GM12878 (cell line): Measurements from ENCODE around the gene ERLEC1. TPM values are rescaled to one million over a fixed set of nuclear protein-coding genes. Genes with fewer than 3 reads are reported as not detected.

ENCODE experiments used
- ATAC-seq: fragments of 200-7000 bp; cut with Tn5 transposase; 3 replicates; pipeline ENCODE4 v1.9.1; 2020; ENCODE audit warnings: mild to moderate bottlenecking, moderate library complexity
- BruUV-seq: library from RNA; stranded (reverse); fragments of 400-500 nt; replicated peaks from 2 replicates; lab custom pipeline; 2021; lab: Mats Ljungman, UMichigan
- CTCF ChIA-PET: fragments of 300-600 bp; sonication (Branson Sonifier 250); formaldehyde crosslinking; extraction: SDS; loops from one replicate; lab custom pipeline; 2021; ENCODE audit warnings: inconsistent platforms; lab: Yijun Ruan, JAX
- POLR2A ChIA-PET: fragments of 350-600 bp; formaldehyde crosslinking; extraction: SDS; loops from one replicate; lab custom pipeline; 2021; ENCODE audit warnings: inconsistent platforms; lab: Charles Lee
- RAD21 ChIA-PET: fragments of 300-600 bp; sonication (Branson Sonifier 250); formaldehyde crosslinking; loops from one replicate; lab custom pipeline; 2023; ENCODE audit warnings: antibody characterized with exemption; ENCODE audit not compliant: unreplicated experiment; lab: Charles Lee
- SMC1A ChIA-PET: fragments of 300-600 bp; sonication (Branson Sonifier 250); formaldehyde crosslinking; loops from one replicate; lab custom pipeline; 2023; ENCODE audit not compliant: unreplicated experiment, uncharacterized antibody; lab: Charles Lee
- DNase-seq: peaks from one replicate; pipeline ENCODE4 v3.0.0-alpha.2; 2011; ENCODE audit warnings: low read depth, low spot score
- FAIRE-seq: peaks from 3 replicates; lab custom pipeline; 2011; peaks lifted over from hg19 to GRCh38; lab: Jason Lieb, UNC
- H2AFZ ChIP-seq: 2 replicates; pipeline ENCODE4 v1.6.0; 2011; ENCODE audit warnings: low read depth, low read length, control low read depth; ENCODE audit not compliant: control insufficient read depth
- H3K27ac ChIP-seq: 2 replicates; pipeline ENCODE4 v1.5.1; 2011; ENCODE audit warnings: control low read depth; ENCODE audit not compliant: control insufficient read depth, insufficient read depth
- H3K27me3 ChIP-seq, 2 experiments: replicated peaks in 1 of 2; 2 replicates each; pipeline versions ENCODE4 v1.6.0 to v1.6.1; 2011; ENCODE audit warnings: low read length in 1 of 2; ENCODE audit not compliant: control insufficient read depth in 2 of 2, insufficient read depth in 2 of 2
- H3K36me3 ChIP-seq, 2 experiments: 2 replicates each; pipeline ENCODE4 v1.5.1; 2011; ENCODE audit warnings: low read length in 1 of 2; ENCODE audit not compliant: control insufficient read depth in 2 of 2, insufficient read depth in 2 of 2
- H3K4me1 ChIP-seq: 2 replicates; pipeline ENCODE4 v1.6.1; 2011; ENCODE audit warnings: mild to moderate bottlenecking, low read length, moderate library complexity, mixed read lengths; ENCODE audit not compliant: control insufficient read depth, insufficient read depth
- H3K4me2 ChIP-seq: 2 replicates; pipeline ENCODE4 v1.6.0; 2011; ENCODE audit warnings: control low read depth; ENCODE audit not compliant: control insufficient read depth, insufficient read depth
- H3K4me3 ChIP-seq: fragments of 200-600 bp; sonication (generic); 2 replicates; pipeline ENCODE4 v1.5.1; 2016
- H3K79me2 ChIP-seq: 2 replicates; pipeline ENCODE4 v1.6.0; 2011; ENCODE audit warnings: low read length; ENCODE audit not compliant: control insufficient read depth, insufficient read depth
- H3K9ac ChIP-seq: 2 replicates; pipeline ENCODE4 v1.8.0; 2011; ENCODE audit warnings: low read length, control low read depth, mixed read lengths; ENCODE audit not compliant: control insufficient read depth, insufficient read depth
- H3K9me3 ChIP-seq: replicated peaks from 3 replicates; pipeline ENCODE4 v1.5.1; 2011; ENCODE audit warnings: mild to moderate bottlenecking, low read length; ENCODE audit not compliant: control insufficient read depth, insufficient read depth
- H4K20me1 ChIP-seq: 2 replicates; pipeline ENCODE4 v1.6.0; 2011; ENCODE audit not compliant: control insufficient read depth, insufficient read depth
- MEF2B ChIP-seq: fragments of 450-650 bp; IDR thresholded peaks from 2 replicates; pipeline ENCODE4 v1.6.1; 2018; ENCODE audit warnings: mild to moderate bottlenecking, moderate library complexity; ENCODE audit not compliant: partially characterized antibody, poor library complexity, severe bottlenecking
- POLR2A ChIP-seq: IDR thresholded peaks from 2 replicates; pipeline ENCODE4 v1.6.1; 2011; ENCODE audit warnings: low read depth, mild to moderate bottlenecking, low read length
- STAT3 ChIP-seq: IDR thresholded peaks from 2 replicates; pipeline ENCODE4 v1.6.1; 2011; ENCODE audit warnings: low read depth, low read length, improper control_type of control experiment
- TARDBP ChIP-seq: IDR thresholded peaks from 2 replicates; pipeline ENCODE4 v1.6.1; 2016; ENCODE audit warnings: borderline replicate concordance
- ZNF622 ChIP-seq: fragments of 450-650 bp; IDR thresholded peaks from 2 replicates; pipeline ENCODE4 v1.6.1; 2017; ENCODE audit warnings: mild to moderate bottlenecking, inconsistent platforms
- WGBS: methylation state at CpG from one replicate; pipeline ENCODE4 v1.1.6; 2016; ENCODE audit warnings: low lambda C conversion rate; ENCODE audit not compliant: insufficient replicate concordance, insufficient coverage; ENCODE audit errors: missing lambda C conversion rate; 5-methylcytosine and 5-hydroxymethylcytosine counted together
- in situ Hi-C: fragments of 300-500 bp; cut with MboI; formaldehyde crosslinking; loops from 9 replicates; pipeline ENCODE4 v1.14.3; 2018; ENCODE audit warnings: mixed read lengths
- intact Hi-C: fragments of 100-400 bp; cut with micrococcal nuclease; formaldehyde crosslinking; loops from one replicate; pipeline ENCODE4 v1.14.2; 2022; ENCODE audit not compliant: unreplicated experiment
- polyA plus RNA-seq, 11 experiments: library from polyadenylated mRNA; depleted of rRNA in 4 of 11; unstranded in 6 of 11; stranded (reverse) in 5 of 11; fragments of >200 nt; fragmentation: Nextera tagmentation in 4 of 11; fragmentation: Illumina TruSeq in 1 of 11; extraction: Ambion mirVana in 4 of 11; extraction: Trizol in 1 of 11; gene quantifications; 1 replicate in 1 of 11; 2 replicates in 10 of 11; pipeline versions ENCODE4 v1.2.1 to v1.2.3, GENCODE V29; 2011 to 2016; ENCODE audit warnings: inconsistent platforms in 2 of 11, missing spikeins in 2 of 11, low read depth in 1 of 11
- total RNA-seq, 4 experiments: library from RNA; depleted of rRNA in 3 of 4; stranded (reverse); fragments of >200 nt in 3 of 4; fragmentation: Illumina TruSeq in 1 of 4; extraction: Trizol in 1 of 4; gene quantifications; 2 replicates each; pipeline versions ENCODE4 v1.2.1 to v1.2.3, GENCODE V29; 2013 to 2021
- TF ChIP-seq, protein P1 (sequence below): fragments of 450-650 bp; IDR thresholded peaks from 2 replicates; pipeline ENCODE4 v1.6.1; 2017; ENCODE audit warnings: low read depth, mild to moderate bottlenecking, moderate library complexity
- TF ChIP-seq, protein P2 (sequence below): fragments of 450-650 bp; IDR thresholded peaks from 2 replicates; pipeline ENCODE4 v1.6.1; 2017; ENCODE audit warnings: mild to moderate bottlenecking, moderate library complexity
- TF ChIP-seq, protein P3 (sequence below): fragments of 450-650 bp; IDR thresholded peaks from 2 replicates; pipeline ENCODE4 v1.6.1; 2017; ENCODE audit warnings: mild to moderate bottlenecking

The ERLEC1 gene
- total and polyA plus RNA-seq, 10 of the 15 experiments (the other 5 are each of a cell fraction or from before 2014, with no cell fraction given) = 14.1 to 52.2 (median 30.0) TPM

DNA sequence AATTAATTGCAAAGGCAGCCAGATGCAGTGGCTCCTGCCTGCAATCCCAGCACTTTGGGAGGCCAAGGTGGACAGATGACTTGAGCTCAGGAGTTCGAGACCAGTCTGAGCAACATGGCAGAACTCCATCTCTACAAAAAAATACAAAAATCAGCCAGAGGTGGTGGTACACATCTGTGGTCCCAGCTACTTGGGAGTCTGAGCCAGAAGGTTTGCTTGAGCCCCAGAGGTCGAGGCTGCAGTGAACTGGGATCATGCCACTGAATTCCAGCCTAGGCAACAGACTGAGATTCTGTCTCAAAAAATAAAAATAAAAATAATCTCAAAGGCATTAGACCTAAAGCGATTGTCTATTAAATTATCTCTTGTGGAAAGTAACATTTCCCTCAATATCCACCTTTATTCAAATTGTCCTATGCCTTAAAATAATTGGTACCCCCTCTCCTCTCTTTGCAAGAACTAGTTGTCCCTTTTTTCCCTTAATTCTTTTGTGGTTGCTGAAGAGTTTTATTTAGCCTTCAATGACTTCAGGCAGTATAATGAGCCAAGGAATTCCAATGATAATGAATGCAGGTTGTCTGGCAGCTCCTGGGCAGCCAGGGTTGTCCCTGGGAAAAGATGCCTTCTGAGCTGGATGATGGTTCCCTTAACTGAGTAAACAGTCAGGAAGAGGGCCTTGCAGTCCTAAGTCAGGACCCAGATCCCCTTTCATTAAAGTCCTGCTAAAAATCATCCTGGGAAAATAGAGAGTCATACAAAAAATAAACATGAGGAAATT, 40.7 kb downstream of the ERLEC1 start (continued):
- TF ChIP-seq, protein P1, sequence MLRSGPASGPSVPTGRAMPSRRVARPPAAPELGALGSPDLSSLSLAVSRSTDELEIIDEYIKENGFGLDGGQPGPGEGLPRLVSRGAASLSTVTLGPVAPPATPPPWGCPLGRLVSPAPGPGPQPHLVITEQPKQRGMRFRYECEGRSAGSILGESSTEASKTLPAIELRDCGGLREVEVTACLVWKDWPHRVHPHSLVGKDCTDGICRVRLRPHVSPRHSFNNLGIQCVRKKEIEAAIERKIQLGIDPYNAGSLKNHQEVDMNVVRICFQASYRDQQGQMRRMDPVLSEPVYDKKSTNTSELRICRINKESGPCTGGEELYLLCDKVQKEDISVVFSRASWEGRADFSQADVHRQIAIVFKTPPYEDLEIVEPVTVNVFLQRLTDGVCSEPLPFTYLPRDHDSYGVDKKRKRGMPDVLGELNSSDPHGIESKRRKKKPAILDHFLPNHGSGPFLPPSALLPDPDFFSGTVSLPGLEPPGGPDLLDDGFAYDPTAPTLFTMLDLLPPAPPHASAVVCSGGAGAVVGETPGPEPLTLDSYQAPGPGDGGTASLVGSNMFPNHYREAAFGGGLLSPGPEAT = no peak

DNA sequence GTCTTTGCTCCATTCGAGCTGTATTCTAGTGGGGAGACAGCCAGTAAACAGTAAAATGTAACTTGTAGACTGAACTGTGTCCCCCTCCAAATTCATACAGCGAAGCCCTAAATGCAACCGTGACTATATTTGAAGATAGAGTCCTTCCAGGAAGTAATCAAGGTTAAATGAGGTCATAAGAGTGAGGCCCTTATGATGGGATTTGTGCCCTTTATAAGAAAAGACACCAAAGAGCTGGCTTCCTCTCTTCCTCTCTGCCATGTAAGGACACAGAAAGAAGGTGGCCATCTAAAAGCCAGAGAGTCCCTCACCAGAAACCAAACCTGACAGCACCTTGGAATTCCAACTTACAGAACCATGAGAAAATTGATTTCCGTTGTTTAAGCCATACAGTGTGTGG, 41.5 kb downstream of the ERLEC1 start:
- Histone ChIP-seq H3K27me3 (no peaks in the 10 kb centered on the region), H3K36me3 (no peaks in the 10 kb centered on the region), H3K79me2 (no peaks in the 10 kb centered on the region), H2AFZ (no peak overlapping the region), H3K27ac (no peak overlapping the region), H3K9me3 (no peaks in the 10 kb centered on the region), H4K20me1 (no peaks in the 10 kb centered on the region), H3K4me1 (no peaks in the 10 kb centered on the region), H3K4me3 (no peak overlapping the region), H3K9ac (no peak overlapping the region), H3K4me2 (no peak overlapping the region)
- DNase-seq = no peak
- FAIRE-seq = no peak
- no peak for ATAC-seq
- no peak for TF ChIP-seq POLR2A
- TF ChIP-seq STAT3 = no peak
- no peak for TF ChIP-seq ZNF622
- TF ChIP-seq, protein P2, sequence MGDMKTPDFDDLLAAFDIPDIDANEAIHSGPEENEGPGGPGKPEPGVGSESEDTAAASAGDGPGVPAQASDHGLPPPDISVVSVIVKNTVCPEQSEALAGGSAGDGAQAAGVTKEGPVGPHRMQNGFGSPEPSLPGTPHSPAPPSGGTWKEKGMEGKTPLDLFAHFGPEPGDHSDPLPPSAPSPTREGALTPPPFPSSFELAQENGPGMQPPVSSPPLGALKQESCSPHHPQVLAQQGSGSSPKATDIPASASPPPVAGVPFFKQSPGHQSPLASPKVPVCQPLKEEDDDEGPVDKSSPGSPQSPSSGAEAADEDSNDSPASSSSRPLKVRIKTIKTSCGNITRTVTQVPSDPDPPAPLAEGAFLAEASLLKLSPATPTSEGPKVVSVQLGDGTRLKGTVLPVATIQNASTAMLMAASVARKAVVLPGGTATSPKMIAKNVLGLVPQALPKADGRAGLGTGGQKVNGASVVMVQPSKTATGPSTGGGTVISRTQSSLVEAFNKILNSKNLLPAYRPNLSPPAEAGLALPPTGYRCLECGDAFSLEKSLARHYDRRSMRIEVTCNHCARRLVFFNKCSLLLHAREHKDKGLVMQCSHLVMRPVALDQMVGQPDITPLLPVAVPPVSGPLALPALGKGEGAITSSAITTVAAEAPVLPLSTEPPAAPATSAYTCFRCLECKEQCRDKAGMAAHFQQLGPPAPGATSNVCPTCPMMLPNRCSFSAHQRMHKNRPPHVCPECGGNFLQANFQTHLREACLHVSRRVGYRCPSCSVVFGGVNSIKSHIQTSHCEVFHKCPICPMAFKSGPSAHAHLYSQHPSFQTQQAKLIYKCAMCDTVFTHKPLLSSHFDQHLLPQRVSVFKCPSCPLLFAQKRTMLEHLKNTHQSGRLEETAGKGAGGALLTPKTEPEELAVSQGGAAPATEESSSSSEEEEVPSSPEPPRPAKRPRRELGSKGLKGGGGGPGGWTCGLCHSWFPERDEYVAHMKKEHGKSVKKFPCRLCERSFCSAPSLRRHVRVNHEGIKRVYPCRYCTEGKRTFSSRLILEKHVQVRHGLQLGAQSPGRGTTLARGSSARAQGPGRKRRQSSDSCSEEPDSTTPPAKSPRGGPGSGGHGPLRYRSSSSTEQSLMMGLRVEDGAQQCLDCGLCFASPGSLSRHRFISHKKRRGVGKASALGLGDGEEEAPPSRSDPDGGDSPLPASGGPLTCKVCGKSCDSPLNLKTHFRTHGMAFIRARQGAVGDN = no peak
- no peak for TF ChIP-seq TARDBP
- no peak for TF ChIP-seq MEF2B
- TF ChIP-seq, protein P3, sequence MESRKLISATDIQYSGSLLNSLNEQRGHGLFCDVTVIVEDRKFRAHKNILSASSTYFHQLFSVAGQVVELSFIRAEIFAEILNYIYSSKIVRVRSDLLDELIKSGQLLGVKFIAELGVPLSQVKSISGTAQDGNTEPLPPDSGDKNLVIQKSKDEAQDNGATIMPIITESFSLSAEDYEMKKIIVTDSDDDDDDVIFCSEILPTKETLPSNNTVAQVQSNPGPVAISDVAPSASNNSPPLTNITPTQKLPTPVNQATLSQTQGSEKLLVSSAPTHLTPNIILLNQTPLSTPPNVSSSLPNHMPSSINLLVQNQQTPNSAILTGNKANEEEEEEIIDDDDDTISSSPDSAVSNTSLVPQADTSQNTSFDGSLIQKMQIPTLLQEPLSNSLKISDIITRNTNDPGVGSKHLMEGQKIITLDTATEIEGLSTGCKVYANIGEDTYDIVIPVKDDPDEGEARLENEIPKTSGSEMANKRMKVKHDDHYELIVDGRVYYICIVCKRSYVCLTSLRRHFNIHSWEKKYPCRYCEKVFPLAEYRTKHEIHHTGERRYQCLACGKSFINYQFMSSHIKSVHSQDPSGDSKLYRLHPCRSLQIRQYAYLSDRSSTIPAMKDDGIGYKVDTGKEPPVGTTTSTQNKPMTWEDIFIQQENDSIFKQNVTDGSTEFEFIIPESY = no peak
- RAD21 ChIA-PET = no interaction called here
- intact Hi-C loops = no loop called here
- 85% methylated on average over 4 of the region's 4 CpGs for WGBS
- in situ Hi-C loops = no loop called here
- SMC1A ChIA-PET = no interaction called here
- CTCF ChIA-PET = no interaction called here
- BruUV-seq = no TSS peak
- POLR2A ChIA-PET = no interaction called here
